OCI-M2 (cell line): ENCODE measurements around the gene FGFRL1.
"Not testable (repeated sequence)": the region's sequence is repeated elsewhere in the genome, so short reads cannot be mapped to it uniquely, and the experiment has no call there.

Source experiments
- DNase-seq: peaks from one replicate; lab custom pipeline; 2025; ENCODE audit not compliant: unreplicated experiment; lab: John Stamatoyannopoulos, UW

The FGFRL1 gene

DNA sequence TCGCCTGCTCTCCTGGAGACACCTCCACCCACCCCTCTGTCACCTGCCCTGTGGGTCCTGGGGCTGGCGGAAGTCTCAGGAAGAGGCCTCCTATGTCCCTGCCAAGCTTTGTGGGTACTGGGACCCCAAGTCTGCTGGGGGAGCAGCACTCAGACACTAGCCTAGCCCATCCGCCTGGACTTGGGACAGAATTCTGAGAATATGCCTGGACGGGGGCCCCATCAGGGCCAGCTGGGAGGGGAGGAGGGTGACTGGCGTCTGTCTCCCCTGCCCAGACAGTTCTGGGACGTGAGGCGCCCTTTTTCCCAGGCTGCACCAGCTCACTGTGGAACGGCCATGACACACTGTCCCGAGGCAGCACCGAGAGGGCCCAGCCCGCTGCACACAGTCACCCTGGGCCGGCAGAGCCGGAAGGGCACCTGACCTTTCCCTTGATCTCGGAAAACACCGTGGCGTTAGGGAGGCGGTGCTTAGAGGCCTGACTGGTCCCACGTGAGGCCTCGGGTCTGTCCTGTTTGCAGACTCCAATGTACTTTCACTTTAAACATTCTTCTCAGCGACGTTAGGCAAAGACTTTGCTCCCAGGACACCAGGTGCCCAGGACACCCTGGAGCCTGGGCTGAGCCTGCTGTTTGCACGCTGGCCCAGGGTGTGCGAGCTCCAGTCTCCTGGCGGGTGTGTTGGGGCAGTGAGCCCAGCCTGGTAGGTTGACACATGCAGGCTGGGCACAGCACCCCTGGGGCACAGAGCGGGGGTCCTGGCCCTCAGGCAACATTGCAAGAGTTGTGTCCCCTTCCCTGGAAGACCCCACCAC is 18.9 kb upstream of the FGFRL1 start:
- DNase-seq: no peak

DNA sequence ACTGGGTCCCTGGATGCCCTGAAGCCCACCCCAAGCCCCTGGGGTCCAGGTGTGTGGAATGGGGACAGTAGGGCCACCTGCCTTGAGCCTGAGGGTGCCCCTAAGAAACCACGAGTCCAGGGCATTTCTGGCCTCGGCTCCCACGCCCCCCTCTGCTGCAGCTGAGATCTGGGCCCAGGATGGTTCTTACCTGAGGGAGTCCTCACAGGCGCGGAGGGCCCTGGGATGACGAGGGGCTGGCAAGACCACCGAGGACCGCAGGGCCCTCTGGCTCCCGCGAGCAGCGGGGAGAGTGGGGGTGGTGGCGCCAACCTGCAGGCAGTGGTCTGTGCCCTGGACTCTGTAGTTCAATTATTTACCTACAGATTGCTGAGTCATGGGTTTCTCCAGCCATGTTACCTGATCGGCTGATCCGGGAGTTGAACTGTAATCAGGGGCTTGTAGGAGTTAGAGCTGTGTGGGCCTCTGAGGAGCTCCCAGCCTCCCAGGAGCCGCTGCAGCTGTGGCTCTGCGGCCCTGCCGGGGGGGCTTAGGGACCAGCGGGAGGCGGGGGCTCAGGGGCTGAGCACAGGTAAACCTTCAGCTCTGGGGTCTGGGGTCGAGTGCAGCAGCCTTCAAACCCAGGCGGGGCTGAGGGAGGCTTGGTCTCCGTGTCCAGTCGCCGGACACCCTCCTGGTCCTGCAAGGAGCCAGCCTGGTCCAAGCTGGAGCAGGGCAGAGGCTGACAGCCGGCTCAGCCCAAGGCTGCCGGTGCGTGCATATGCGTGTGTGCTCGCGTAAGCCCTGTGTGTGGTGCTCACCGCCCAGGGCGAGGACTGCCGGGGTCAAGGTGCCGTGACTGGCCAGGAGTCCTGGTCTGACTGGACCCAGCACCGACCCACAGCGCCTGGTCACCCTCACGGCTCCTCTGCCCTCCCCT is 18.1 kb upstream of the FGFRL1 start, which contains the start of gene SLC26A1:
Gene SLC26A1 (minus strand): TSS at position 294 of the 919 bp plus-strand sequence. CDS start 1,701 bp downstream, outside the sequence.
- no peak for DNase-seq

DNA sequence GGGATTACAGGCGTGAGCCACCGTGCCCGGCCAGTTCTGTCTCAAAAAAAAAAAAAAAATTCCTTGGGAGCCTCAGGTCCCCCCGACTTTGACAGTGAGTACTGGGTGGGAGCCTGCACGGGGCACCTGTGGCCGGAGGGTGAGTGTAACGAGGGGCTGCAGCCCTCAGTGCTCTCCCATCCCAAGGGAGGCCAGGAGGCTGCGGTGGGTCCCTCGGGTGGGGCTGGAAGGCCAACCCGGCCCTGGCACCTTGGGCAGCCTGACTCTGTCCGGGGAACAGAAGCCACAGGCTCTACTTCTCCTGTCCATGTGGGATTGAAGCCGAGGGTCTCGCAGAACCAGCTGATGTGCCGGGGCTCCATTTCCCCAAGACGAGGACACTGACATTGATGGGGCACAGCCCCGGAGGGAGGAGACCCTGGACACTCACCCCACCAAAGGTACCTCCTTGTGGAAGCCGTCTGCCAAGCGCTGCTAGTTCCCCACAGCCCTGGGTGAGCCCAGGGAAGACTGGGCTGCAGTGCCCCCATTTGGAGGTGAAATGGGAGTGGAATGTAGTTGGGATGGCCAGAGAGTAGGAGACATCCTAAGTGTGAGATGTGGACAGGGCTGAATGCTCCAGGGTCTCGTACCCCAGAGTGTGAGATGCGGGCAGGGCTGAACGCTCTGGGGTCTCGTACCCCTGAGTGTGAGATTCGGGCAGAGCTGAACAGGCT is 16.0 kb upstream of the FGFRL1 start:
- DNase-seq: no peak

DNA sequence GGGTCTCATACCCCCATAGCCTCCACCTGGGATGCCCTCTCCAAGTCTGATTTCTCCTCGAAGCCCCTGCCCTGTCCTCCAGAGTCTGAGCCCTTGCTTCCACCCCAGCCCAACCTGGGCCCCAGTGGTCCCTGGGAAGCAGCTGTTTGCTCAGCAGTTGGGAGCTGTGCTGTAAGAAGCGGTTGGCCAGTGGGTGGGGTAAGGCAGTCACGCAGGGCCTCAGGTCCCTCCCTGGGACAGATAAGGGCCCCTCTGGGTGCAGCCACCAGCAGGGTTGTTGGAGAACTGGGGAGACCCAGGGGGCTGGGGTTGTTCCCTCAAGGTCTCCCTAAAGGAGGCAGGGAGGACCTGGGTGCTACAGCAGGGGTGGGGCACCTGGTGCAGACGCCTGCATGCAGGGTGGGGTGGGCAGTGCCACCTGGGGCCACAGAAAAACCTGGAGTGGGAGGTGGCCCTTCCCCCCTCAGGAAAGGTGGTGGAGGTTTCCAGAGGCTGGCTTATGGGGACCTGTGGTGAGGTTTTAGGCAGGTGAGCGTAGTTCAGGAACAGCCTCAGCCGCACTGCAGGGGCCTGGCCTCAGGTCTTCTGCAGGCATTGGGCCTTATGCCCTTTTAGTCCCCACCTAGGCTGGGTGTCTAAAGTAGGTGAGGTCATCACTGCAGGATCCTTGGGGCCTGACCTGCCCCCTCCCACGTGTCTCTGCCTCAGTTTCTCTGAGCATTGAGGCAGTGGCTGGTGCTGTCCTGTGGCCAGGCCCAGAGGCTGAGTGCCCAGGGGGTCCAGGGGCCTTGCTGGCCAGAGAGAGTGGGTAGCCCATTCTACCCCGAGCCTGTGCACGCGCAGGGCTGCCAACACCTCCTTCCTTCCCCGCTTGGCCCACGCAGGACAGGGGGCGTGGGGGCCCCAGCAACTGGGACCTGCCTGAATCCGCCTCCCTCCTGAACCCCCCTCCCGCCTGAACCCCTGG is 15.1 kb upstream of the FGFRL1 start:
- no peak for DNase-seq

DNA sequence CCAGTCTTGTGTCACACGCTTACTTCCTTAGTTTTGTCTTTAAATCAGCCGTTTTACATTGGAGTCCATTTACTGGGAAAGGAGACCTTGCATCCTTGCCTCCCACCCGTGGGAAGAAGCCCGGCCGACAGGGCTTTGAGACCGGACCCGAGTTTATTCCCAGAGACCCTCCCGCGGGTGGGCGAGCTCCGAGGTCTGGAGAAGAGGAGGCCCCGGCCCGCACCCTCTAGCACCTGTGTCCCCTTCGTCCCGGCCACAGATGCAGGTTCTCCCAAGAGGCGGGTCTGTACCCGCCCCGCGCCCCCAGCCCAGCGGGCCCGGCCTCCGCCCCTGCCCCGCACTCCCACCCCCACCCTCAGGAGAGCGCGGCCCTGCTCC is 14.4 kb upstream of the FGFRL1 start:
- no peak for DNase-seq

DNA sequence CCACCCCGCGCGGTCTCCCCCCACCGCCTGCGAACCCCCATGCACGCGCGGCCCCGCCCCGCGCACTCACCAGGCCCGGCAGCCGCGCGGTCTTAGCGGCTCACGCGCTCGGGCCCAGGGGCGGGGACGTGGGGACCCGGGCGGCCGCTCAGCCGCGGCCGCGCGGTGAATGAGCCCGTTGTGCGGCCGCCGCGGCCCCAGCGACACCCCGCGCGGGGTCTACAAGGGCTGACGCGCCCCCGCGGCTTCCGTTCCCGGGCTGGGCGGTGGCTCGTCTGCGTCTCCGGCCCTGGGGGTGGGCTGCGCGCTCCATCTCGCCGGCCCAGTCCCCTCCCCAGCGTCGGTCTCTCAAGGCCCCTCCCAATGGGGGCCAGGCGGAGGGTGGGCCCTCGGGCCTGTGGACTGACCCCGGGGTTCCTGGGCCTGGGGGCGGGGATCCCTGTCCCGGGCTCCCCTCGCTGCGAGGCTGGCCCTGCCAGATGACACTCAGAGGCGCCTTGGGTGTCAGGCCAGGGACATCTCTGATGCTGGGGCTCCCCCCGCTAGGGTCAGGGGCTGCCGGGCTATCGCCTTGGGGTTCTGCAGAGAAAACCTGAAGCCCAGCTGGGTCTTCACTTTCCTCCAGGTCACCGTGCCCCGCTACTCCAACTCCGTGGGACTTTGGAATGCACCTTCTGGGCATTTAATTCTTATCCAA is 13.9 kb upstream of the FGFRL1 start:
- no peak for DNase-seq

DNA sequence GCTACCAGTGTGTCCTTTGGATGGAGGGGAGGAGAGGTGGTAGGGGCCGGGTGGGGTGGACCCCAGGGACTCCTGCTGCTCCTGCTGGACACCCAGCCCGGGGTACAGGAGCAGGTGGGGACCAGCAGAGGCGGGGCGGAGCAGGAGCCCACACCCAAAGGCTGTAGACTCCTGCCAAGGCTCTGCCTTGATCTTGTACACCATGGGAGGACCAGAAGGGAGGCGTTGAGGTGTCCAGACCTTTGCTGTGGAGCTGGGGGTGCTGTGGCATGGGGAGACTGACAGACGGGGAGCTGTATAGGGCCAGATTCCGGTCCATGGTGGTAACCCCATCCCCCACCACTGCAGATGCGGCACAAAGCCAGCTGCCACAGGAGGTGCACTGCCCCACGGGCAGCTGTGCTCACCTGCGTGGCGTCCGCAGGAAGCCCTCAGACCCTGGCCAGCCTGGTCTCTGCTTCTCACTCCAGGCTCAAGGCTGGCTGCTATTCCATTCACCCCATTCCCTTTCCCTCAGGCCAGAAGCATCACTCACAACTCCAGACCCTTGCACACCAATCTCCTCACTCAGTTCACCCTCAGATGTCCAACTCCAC is 13.2 kb upstream of the FGFRL1 start:
- no peak for DNase-seq

DNA sequence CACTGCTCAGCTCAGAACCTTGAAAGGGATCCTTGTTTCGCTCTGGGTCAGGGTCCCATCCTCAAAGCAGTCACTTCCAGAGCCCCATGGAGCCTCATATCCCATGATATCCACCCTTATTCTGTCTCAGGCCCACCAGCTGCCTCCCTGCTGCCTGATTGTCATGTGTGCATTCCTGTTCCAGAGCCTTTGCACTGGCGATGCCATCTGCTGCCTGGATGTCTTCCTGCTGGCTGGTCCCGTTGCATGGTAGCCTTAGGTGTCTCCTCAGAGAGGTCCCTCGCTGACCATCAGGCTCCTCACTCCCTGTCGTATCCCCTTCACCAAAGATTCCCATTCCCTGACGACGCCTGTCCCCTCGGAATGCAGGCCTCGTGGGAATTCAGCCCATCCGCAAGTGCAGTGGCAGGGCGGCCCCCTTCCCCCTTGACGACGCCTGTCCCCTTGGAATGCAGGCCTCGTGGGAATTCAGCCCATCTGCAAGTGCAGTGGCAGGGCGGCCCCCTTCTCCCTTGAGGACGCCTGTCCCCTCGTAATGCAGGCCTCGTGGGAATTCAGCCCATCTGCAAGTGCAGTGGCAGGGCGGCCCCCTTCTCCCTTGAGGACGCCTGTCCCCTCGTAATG is 12.1 kb upstream of the FGFRL1 start:
- DNase-seq: not testable (repeated sequence)

DNA sequence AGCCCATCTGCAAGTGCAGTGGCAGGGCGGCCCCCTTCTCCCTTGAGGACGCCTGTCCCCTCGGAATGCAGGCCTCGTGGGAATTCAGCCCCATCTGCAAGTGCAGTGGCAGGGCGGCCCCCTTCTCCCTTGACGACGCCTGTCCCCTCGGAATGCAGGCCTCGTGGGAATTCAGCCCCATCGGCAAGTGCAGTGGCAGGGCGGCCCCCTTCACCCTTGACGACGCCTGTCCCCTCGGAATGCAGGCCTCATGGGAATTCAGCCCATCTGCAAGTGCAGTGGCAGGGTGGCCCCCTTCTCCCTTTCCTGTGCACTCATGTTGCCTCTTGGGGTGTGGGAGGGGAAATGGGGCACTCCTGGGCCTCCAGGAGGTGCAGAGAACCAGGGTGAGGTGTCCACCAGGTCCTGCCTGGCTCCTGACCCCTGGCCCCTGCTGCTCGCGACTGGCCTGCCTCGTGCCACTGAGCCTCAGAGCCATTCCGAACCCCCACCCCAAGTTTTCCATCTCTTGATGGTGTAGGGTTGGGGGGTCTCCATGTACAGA is 11.5 kb upstream of the FGFRL1 start:
- DNase-seq: no peak

DNA sequence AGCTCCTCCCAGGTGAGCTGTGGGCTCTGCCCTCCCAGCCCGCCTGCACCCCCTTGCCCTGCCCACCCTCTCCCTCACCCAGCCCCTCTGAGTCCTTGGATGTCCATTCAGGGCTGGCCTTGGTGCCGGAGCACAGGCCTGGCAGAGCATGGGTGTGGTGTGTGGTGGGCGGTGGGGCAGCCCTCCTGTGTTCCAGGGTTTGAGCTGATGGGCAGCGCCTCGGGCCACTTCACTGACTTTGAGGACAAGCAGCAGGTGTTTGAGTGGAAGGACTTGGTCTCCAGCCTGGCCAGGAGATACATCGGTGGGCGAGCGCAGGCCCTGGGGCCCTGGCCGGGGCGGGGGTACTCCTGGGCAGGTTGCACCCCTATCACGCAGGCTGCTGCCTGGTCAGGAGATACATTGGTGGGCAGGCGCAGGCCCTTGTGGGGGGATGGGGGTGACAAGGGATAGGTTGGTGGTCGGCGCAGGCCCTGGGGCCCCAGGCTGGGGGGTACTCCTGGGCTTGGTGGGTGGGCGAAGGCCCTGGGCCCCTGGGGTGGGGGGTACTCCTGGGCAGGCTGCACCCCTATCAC is 10.7 kb upstream of the FGFRL1 start:
- no peak for DNase-seq

DNA sequence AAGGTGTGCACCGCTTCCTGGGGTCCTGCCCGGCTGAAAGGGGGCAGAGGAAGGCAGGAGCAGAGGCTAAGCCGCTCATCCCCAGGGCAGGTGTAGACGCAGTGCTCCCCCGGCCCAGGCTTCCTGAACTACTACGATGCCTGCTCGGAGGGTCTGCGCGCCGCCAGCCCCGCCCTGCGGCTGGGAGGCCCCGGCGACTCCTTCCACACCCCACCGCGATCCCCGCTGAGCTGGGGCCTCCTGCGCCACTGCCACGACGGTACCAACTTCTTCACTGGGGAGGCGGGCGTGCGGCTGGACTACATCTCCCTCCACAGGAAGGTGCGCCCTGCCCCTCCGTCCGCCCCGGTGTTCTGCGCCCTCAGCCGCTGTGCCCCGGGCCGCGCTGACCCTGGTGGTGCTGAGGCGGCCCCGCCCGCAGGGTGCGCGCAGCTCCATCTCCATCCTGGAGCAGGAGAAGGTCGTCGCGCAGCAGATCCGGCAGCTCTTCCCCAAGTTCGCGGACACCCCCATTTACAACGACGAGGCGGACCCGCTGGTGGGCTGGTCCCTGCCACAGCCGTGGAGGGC is 9.8 kb upstream of the FGFRL1 start:
- DNase-seq: no peak

DNA sequence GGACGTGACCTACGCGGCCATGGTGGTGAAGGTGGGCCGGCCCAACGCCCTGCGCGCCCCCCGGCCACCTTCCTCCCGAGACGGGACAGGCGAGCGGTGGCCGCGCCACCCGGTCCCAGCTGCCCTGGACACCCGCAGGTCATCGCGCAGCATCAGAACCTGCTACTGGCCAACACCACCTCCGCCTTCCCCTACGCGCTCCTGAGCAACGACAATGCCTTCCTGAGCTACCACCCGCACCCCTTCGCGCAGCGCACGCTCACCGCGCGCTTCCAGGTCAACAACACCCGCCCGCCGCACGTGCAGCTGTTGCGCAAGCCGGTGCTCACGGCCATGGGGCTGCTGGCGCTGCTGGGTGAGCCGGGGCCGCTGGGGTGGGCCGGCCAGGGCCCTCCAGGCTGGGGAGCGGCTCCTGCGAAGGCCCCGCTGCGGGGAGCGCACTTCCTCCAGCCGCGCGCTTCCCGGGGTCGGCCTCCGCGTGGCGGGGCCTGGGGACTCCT is 9.2 kb upstream of the FGFRL1 start:
- DNase-seq: no peak

DNA sequence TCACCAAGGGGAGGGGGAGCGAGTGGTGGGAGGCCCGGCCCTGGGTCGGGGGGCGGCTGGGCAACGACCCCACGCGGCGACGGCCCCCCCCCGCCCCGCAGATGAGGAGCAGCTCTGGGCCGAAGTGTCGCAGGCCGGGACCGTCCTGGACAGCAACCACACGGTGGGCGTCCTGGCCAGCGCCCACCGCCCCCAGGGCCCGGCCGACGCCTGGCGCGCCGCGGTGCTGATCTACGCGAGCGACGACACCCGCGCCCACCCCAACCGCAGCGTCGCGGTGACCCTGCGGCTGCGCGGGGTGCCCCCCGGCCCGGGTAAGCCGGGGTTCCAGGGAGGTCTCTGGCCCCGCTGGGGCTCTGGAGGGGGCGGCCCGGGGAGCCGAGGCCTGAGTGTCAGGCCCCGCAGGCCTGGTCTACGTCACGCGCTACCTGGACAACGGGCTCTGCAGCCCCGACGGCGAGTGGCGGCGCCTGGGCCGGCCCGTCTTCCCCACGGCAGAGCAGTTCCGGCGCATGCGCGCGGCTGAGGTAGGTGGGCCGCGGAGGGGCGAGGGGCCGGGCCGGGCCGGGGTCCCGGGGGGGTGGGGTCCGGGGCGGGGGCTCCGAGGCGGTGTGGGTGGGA is 8.7 kb upstream of the FGFRL1 start:
- no peak for DNase-seq

DNA sequence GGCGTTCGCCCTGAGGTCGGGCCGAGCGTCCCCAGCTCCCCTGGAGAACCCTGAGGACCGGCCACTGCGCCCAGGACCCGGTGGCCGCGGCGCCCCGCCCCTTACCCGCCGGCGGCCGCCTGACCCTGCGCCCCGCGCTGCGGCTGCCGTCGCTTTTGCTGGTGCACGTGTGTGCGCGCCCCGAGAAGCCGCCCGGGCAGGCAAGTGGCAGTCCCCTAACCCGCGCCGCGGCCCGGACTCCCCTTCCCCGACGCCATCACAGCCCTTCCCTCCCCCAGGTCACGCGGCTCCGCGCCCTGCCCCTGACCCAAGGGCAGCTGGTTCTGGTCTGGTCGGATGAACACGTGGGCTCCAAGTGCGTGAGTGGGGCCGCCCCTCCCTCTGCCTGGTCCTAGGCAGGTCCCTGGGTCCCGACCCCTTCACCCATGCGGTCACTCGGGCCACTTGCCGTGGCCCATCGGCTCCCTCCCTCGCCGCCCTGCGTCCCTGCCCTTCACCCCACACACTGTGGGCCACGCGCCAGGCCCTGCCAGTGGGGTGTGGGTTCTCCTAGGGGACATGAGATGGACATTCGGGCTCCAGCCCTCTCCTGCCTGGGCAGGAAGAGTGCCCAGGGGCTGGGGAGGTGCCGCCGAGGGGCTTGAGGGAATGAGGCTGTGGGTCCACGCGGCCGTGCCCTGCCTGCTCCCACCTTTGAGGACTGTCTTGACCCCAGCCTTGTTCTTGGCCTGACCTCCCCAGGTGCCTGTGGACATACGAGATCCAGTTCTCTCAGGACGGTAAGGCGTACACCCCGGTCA is 8.0 kb upstream of the FGFRL1 start:
- DNase-seq: no peak

DNA sequence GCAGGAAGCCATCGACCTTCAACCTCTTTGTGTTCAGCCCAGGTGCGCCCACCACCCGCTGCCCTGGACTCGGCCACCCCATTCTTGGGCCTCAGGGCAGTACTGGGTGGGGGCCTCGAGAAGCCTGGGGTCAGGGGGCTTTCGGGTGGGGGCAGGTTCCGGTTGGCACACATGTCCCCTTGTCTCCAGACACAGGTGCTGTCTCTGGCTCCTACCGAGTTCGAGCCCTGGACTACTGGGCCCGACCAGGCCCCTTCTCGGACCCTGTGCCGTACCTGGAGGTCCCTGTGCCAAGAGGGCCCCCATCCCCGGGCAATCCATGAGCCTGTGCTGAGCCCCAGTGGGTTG is 7.4 kb upstream of the FGFRL1 start:
- no peak for DNase-seq
